ENCODE data around the gene AMOTL1. TPM values are rescaled to one million over a fixed set of nuclear protein-coding genes. Genes with fewer than 3 reads are reported as not detected.

Gene AMOTL1
- total RNA-seq, 2 donors from 2014 or later, result 5.5 to 5.7 TPM

GRCh38 chr11:94856443-94856842, 88.3 kb downstream of the AMOTL1 start:
- Mint-ChIP-seq H3K4me1 (ENCODE audit: low read depth in 2 of 2) (no peaks in the 10 kb centered on the region), H3K27me3 (no peaks in the 10 kb centered on the region), H3K9me3 (no peaks in the 10 kb centered on the region), H3K4me3 (no peak overlapping the region), H3K36me3 (peaks cover 8% of the 10 kb centered on the region), H3K27ac (no peak overlapping the region)
- DNase-seq (ENCODE audit: low spot score) (no peak), ATAC-seq (peak in 1 of 2 donors; percentile 22)

- Mint-ChIP-seq H3K27me3 (no peaks in the 10 kb centered on the region), H3K27ac (no peak overlapping the region), H3K36me3 (peaks cover 8% of the 10 kb centered on the region), H3K4me3 (no peak overlapping the region), H3K4me1 (ENCODE audit: low read depth in 2 of 2) (no peaks in the 10 kb centered on the region), H3K9me3 (no peaks in the 10 kb centered on the region)
- DNase-seq (ENCODE audit: low spot score) (no peak), ATAC-seq (no peak)
These were observed 89.2 kb downstream of the AMOTL1 start for GRCh38 chr11:94857337-94857736.

- Mint-ChIP-seq H3K36me3 (peaks cover 8% of the 10 kb centered on the region), H3K27ac (no peak overlapping the region), H3K27me3 (no peaks in the 10 kb centered on the region), H3K4me3 (no peak overlapping the region), H3K9me3 (no peaks in the 10 kb centered on the region), H3K4me1 (ENCODE audit: low read depth in 2 of 2) (no peaks in the 10 kb centered on the region)
- ATAC-seq (no peak), DNase-seq (ENCODE audit: low spot score) (no peak)
These were observed 90.0 kb downstream of the AMOTL1 start for GRCh38 chr11:94858012-94858705.

GRCh38 chr11:94860333-94860732, 92.2 kb downstream of the AMOTL1 start:
- Mint-ChIP-seq H3K27me3 (no peaks in the 10 kb centered on the region), H3K4me3 (no peak overlapping the region), H3K9me3 (no peaks in the 10 kb centered on the region), H3K27ac (no peak overlapping the region), H3K4me1 (ENCODE audit: low read depth in 2 of 2) (no peaks in the 10 kb centered on the region), H3K36me3 (no peaks in the 10 kb centered on the region)
- DNase-seq (ENCODE audit: low spot score) (no peak), ATAC-seq (no peak)

GRCh38 chr11:94861306-94861845, 93.2 kb downstream of the AMOTL1 start:
- Mint-ChIP-seq H3K4me1 (ENCODE audit: low read depth in 2 of 2) (no peaks in the 10 kb centered on the region), H3K9me3 (no peaks in the 10 kb centered on the region), H3K4me3 (no peak overlapping the region), H3K27me3 (no peaks in the 10 kb centered on the region), H3K27ac (peak overlapping the region in 1 of 2 donors; percentile 33), H3K36me3 (no peaks in the 10 kb centered on the region)
- DNase-seq (ENCODE audit: low spot score) (no peak), ATAC-seq (no peak)

- Mint-ChIP-seq H3K27me3 (no peaks in the 10 kb centered on the region), H3K9me3 (no peaks in the 10 kb centered on the region), H3K27ac (peak overlapping the region in 1 of 2 donors; percentile 18), H3K4me1 (ENCODE audit: low read depth in 2 of 2) (no peaks in the 10 kb centered on the region), H3K4me3 (no peak overlapping the region), H3K36me3 (no peaks in the 10 kb centered on the region)
- peak in 1 of 2 donors; percentile 25 for ATAC-seq
- no peak for DNase-seq (ENCODE audit: low spot score)
These were observed 95.0 kb downstream of the AMOTL1 start for GRCh38 chr11:94862926-94863880.

- ATAC-seq (no peak), DNase-seq (ENCODE audit: low spot score) (no peak)
- Mint-ChIP-seq H3K9me3 (no peaks in the 10 kb centered on the region), H3K27me3 (no peaks in the 10 kb centered on the region), H3K4me3 (no peak overlapping the region), H3K27ac (no peak overlapping the region), H3K4me1 (ENCODE audit: low read depth in 2 of 2) (no peaks in the 10 kb centered on the region), H3K36me3 (no peaks in the 10 kb centered on the region)
These were observed 96.4 kb downstream of the AMOTL1 start for GRCh38 chr11:94864506-94865045.

GRCh38 chr11:94866231-94866822, 98.2 kb downstream of the AMOTL1 start:
- no peak for DNase-seq (ENCODE audit: low spot score)
- Mint-ChIP-seq H3K36me3 (no peaks in the 10 kb centered on the region), H3K27ac (no peak overlapping the region), H3K9me3 (no peaks in the 10 kb centered on the region), H3K4me1 (ENCODE audit: low read depth in 2 of 2) (no peaks in the 10 kb centered on the region), H3K4me3 (no peak overlapping the region), H3K27me3 (no peaks in the 10 kb centered on the region)
- ATAC-seq, result peak in 1 of 2 donors; percentile 52

GRCh38 chr11:94866936-94867795, 99.0 kb downstream of the AMOTL1 start:
- DNase-seq (ENCODE audit: low spot score) (no peak), ATAC-seq (no peak)
- Mint-ChIP-seq H3K4me3 (no peak overlapping the region), H3K27ac (no peak overlapping the region), H3K27me3 (no peaks in the 10 kb centered on the region), H3K9me3 (no peaks in the 10 kb centered on the region), H3K4me1 (ENCODE audit: low read depth in 2 of 2) (no peaks in the 10 kb centered on the region), H3K36me3 (no peaks in the 10 kb centered on the region)

- Mint-ChIP-seq H3K4me1 (ENCODE audit: low read depth in 2 of 2) (no peaks in the 10 kb centered on the region), H3K4me3 (no peak overlapping the region), H3K36me3 (no peaks in the 10 kb centered on the region), H3K27ac (no peak overlapping the region), H3K9me3 (no peaks in the 10 kb centered on the region), H3K27me3 (no peaks in the 10 kb centered on the region)
- DNase-seq (ENCODE audit: low spot score) (no peak), ATAC-seq (no peak)
These were observed 100.3 kb downstream of the AMOTL1 start for GRCh38 chr11:94868468-94868867.

GRCh38 chr11:94869186-94869585, 101.0 kb downstream of the AMOTL1 start:
- no peaks in the 10 kb centered on the region for H3K4me1 Mint-ChIP-seq (ENCODE audit: low read depth in 2 of 2)
- DNase-seq (ENCODE audit: low spot score) (no peak), ATAC-seq (no peak)
- no peaks in the 10 kb centered on the region for H3K36me3 Mint-ChIP-seq
- no peak overlapping the region for H3K27ac Mint-ChIP-seq
- H3K9me3 Mint-ChIP-seq, result no peaks in the 10 kb centered on the region
- H3K4me3 Mint-ChIP-seq, result no peak overlapping the region
- no peaks in the 10 kb centered on the region for H3K27me3 Mint-ChIP-seq

GRCh38 chr11:94870422-94870821, 102.3 kb downstream of the AMOTL1 start:
- Mint-ChIP-seq H3K9me3 (no peaks in the 10 kb centered on the region), H3K4me3 (no peak overlapping the region), H3K36me3 (no peaks in the 10 kb centered on the region), H3K27ac (no peak overlapping the region), H3K4me1 (ENCODE audit: low read depth in 2 of 2) (no peaks in the 10 kb centered on the region), H3K27me3 (no peaks in the 10 kb centered on the region)
- no peak for ATAC-seq
- no peak for DNase-seq (ENCODE audit: low spot score)
